WTC11 (cell line): ENCODE data around the gene ICAM1. TPM values are rescaled to one million over a fixed set of nuclear protein-coding genes. Genes with fewer than 3 reads are reported as not detected.

Experiments used
- microRNA-seq: library from miRNA; unstranded; fragments of <30 nt; microRNA quantifications from one replicate; pipeline ENCODE4 v1.2.0, GENCODE V29; 2022; ENCODE audit warnings: borderline number of aligned reads
- total RNA-seq: library from RNA; stranded (reverse); gene quantifications from 3 replicates; pipeline ENCODE4 v1.2.3, GENCODE V29; 2021

The ICAM1 gene
- total RNA-seq, 1 experiment from 2014 or later, result 3.8 TPM

Small RNA genes lying within 50 kb of the gene (microRNA-seq; reads per million reads assigned to microRNA genes)
- gene MIR4322, result not detected

Other genes with a start within 250 kb of the ICAM1 start
- 22.5 to 28.4 TPM (median 23.0 TPM) in 3 replicates for gene SHFL, start 184.8 kb upstream of the ICAM1 start, total RNA-seq
- 0.21 to 0.30 TPM (median 0.28 TPM) in 3 replicates for gene ANGPTL6, start 168.4 kb upstream of the ICAM1 start, total RNA-seq
- 74.1 to 83.7 TPM (median 80.8 TPM) in 3 replicates for gene PPAN, start 164.8 kb upstream of the ICAM1 start, total RNA-seq
- 21.0 to 21.5 TPM (median 21.2 TPM) in 3 replicates for gene P2RY11, start 159.4 kb upstream of the ICAM1 start, total RNA-seq
- 318 to 333 TPM (median 323 TPM) in 3 replicates for gene EIF3G, start 151.2 kb upstream of the ICAM1 start, total RNA-seq
- gene DNMT1, start 76.2 kb upstream of the ICAM1 start, total RNA-seq, result 174 to 210 TPM (median 191 TPM) in 3 replicates
- 12.9 to 13.6 TPM (median 13.2 TPM) in 3 replicates for gene S1PR2, start 39.8 kb upstream of the ICAM1 start, total RNA-seq
- gene MRPL4, start 18.9 kb upstream of the ICAM1 start, total RNA-seq, result 109 to 112 TPM (median 110 TPM) in 3 replicates
- gene ICAM4, start 15.8 kb downstream of the ICAM1 start, total RNA-seq, result 2.0 to 3.7 TPM (median 3.1 TPM) in 3 replicates
- gene ICAM5, start 18.8 kb downstream of the ICAM1 start, total RNA-seq, result 7.3 to 8.1 TPM (median 8.0 TPM) in 3 replicates
- gene ZGLP1, start 38.7 kb downstream of the ICAM1 start, total RNA-seq, result 5.9 to 8.9 TPM (median 7.7 TPM) in 3 replicates
- 26.2 to 27.0 TPM (median 26.6 TPM) in 3 replicates for gene FDX2, start 44.9 kb downstream of the ICAM1 start, total RNA-seq
- 85.8 to 87.4 TPM (median 86.9 TPM) in 3 replicates for gene RAVER1, start 62.4 kb downstream of the ICAM1 start, total RNA-seq
- 18.7 to 21.3 TPM (median 21.3 TPM) in 3 replicates for gene ICAM3, start 68.5 kb downstream of the ICAM1 start, total RNA-seq
- 63.8 to 66.4 TPM (median 65.1 TPM) in 3 replicates for gene TYK2, start 109.5 kb downstream of the ICAM1 start, total RNA-seq
- gene CDC37, start 132.4 kb downstream of the ICAM1 start, total RNA-seq, result 163 to 204 TPM (median 164 TPM) in 3 replicates
- gene PDE4A, start 149.4 kb downstream of the ICAM1 start, total RNA-seq, result 5.3 to 5.9 TPM (median 5.8 TPM) in 3 replicates
- gene KEAP1, start 232.2 kb downstream of the ICAM1 start, total RNA-seq, result 65.1 to 74.9 TPM (median 68.7 TPM) in 3 replicates
- 3.8 to 5.4 TPM (median 4.1 TPM) in 3 replicates for gene S1PR5, start 246.3 kb downstream of the ICAM1 start, total RNA-seq